OCI-LY1 (cell line): ENCODE data around the gene PTPRM.

Experiments
- CTCF ChIP-seq: fragments of 200-600 bp; sonication (generic), shearing (Covaris generic); IDR thresholded peaks from 2 replicates; pipeline ENCODE4 v1.5.1; 2017; ENCODE audit warnings: mild to moderate bottlenecking, antibody characterized with exemption, low read length, moderate library complexity, mixed read lengths
- EZH2 ChIP-seq: fragments of 200-600 bp; sonication (generic), shearing (Covaris generic); IDR thresholded peaks from 2 replicates; pipeline ENCODE4 v1.8.0; 2017; ENCODE audit warnings: borderline replicate concordance, mixed run types, mild to moderate bottlenecking, antibody characterized with exemption, low read length, moderate library complexity, mixed read lengths

GRCh38 chr18:7711495-7711894 lies 144.4 kb downstream of the PTPRM start:
- TF ChIP-seq CTCF: no peak
- TF ChIP-seq EZH2: no peak
